Measurements from ENCODE around the gene MRFAP1L1. TPM values are rescaled to one million over a fixed set of nuclear protein-coding genes. Genes with fewer than 3 reads are reported as not detected.

Gene MRFAP1L1
- polyA plus RNA-seq, 3 donors = 7.6 to 19.1 (median 13.8) TPM

GRCh38 chr4:6753891-6754290 lies 44.2 kb upstream of the MRFAP1L1 start:
- no peaks in the 10 kb centered on the region for H3K9me3 Mint-ChIP-seq

GRCh38 chr4:6753103-6753560 lies 43.5 kb upstream of the MRFAP1L1 start:
- H2AFZ ChIP-seq (ENCODE audit: insufficient read depth, low read depth, low read length, poor library complexity, severe bottlenecking) = peak overlapping the region; percentile 48
- no peaks in the 10 kb centered on the region for H3K9me3 Mint-ChIP-seq
- DNase-seq = no peak
- no peaks in the 10 kb centered on the region for H3K36me3 Mint-ChIP-seq
- peaks cover 20% of the 10 kb centered on the region for H3K4me1 Mint-ChIP-seq
- peak overlapping the region in 2 of 7 donors; percentile 18 to 33 for H3K27ac Mint-ChIP-seq
- peaks cover 20 to 23% of the 10 kb centered on the region in 2 donors for H3K4me1 ChIP-seq (ENCODE audit: control insufficient read depth in 1 of 2, insufficient read depth in 2 of 2, low read length in 2 of 2)
- intact Hi-C loops (cut with micrococcal nuclease) = no loop called here
- H3K9ac ChIP-seq (ENCODE audit: insufficient read depth, low read length, poor library complexity, severe bottlenecking) = no peak overlapping the region
- WGBS (ENCODE audit: insufficient coverage) = 92% methylated on average over 18 of the region's 18 CpGs
- no peak overlapping the region for H3K4me3 Mint-ChIP-seq
- H3K4me2 ChIP-seq (replicated peaks; ENCODE audit: extremely low read depth, low read length, poor library complexity, severe bottlenecking) = peak overlapping the region; percentile 28
- no peaks in the 10 kb centered on the region for H3K79me2 ChIP-seq (ENCODE audit: insufficient read depth, low read length)
- H3K9me3 ChIP-seq (replicated peaks in 1 of 2; ENCODE audit: control insufficient read depth in 1 of 2, insufficient read depth in 1 of 2, low read length in 2 of 2) = no peaks in the 10 kb centered on the region
- no peak overlapping the region for H3K4me3 ChIP-seq (replicated peaks in 1 of 3; ENCODE audit: low read depth in 2 of 3, low read length in 3 of 3)
- no peaks in the 10 kb centered on the region for H3K27me3 ChIP-seq (ENCODE audit: control insufficient read depth in 2 of 2, insufficient read depth in 2 of 2, low read length in 2 of 2)
- no peaks in the 10 kb centered on the region for H3K36me3 ChIP-seq (replicated peaks in 1 of 2; ENCODE audit: control insufficient read depth in 1 of 2, insufficient read depth in 2 of 2, low read length in 2 of 2)
- peaks cover 0 to 4% (median 2%) of the 10 kb centered on the region in 3 donors for H3K27me3 Mint-ChIP-seq (ENCODE audit: low read depth in 3 of 3)
- no peaks in the 10 kb centered on the region for H4K20me1 ChIP-seq (ENCODE audit: insufficient read depth, low read length)
- no peak for TF ChIP-seq CTCF (IDR thresholded peaks at IDR 0.05)
- peak overlapping the region in 1 of 2 donors; percentile 40 for H3K27ac ChIP-seq (ENCODE audit: low read depth in 1 of 2, low read length in 2 of 2)

More at GRCh38 chr4:6753891-6754290, 44.2 kb upstream of the MRFAP1L1 start:
- Mint-ChIP-seq H3K27me3 (ENCODE audit: low read depth in 3 of 3) (peaks cover 0 to 4% (median 2%) of the 10 kb centered on the region in 3 donors), H3K4me1 (peaks cover 20% of the 10 kb centered on the region), H3K4me3 (no peak overlapping the region), H3K27ac (no peak overlapping the region), H3K36me3 (no peaks in the 10 kb centered on the region)
- DNase-seq = no peak
- Histone ChIP-seq H4K20me1 (ENCODE audit: insufficient read depth, low read length) (no peaks in the 10 kb centered on the region), H3K27me3 (ENCODE audit: control insufficient read depth in 2 of 2, insufficient read depth in 2 of 2, low read length in 2 of 2) (no peaks in the 10 kb centered on the region), H3K4me1 (ENCODE audit: control insufficient read depth in 1 of 2, insufficient read depth in 2 of 2, low read length in 2 of 2) (peaks cover 20 to 23% of the 10 kb centered on the region in 2 donors), H3K4me2 (replicated peaks; ENCODE audit: extremely low read depth, low read length, poor library complexity, severe bottlenecking) (no peak overlapping the region), H3K27ac (ENCODE audit: low read depth in 1 of 2, low read length in 2 of 2) (no peak overlapping the region), H3K9me3 (replicated peaks in 1 of 2; ENCODE audit: control insufficient read depth in 1 of 2, insufficient read depth in 1 of 2, low read length in 2 of 2) (no peaks in the 10 kb centered on the region), H3K79me2 (ENCODE audit: insufficient read depth, low read length) (no peaks in the 10 kb centered on the region), H3K4me3 (replicated peaks in 1 of 3; ENCODE audit: low read depth in 2 of 3, low read length in 3 of 3) (no peak overlapping the region), H2AFZ (ENCODE audit: insufficient read depth, low read depth, low read length, poor library complexity, severe bottlenecking) (no peak overlapping the region), H3K9ac (ENCODE audit: insufficient read depth, low read length, poor library complexity, severe bottlenecking) (no peak overlapping the region), H3K36me3 (replicated peaks in 1 of 2; ENCODE audit: control insufficient read depth in 1 of 2, insufficient read depth in 2 of 2, low read length in 2 of 2) (no peaks in the 10 kb centered on the region)
- WGBS (ENCODE audit: insufficient coverage) = 50% methylated on average over 2 of the region's 9 CpGs
- no peak for TF ChIP-seq CTCF (IDR thresholded peaks at IDR 0.05)
- intact Hi-C loops (cut with micrococcal nuclease) = no loop called here
